Neuron (in vitro differentiated cells): ENCODE data around the gene RASSF9.

Experiments
- H2AFZ ChIP-seq: one replicate; pipeline ENCODE4 v1.6.1; 2013; ENCODE audit warnings: low read depth, mild to moderate bottlenecking, inconsistent platforms, low read length, moderate library complexity
- H3K27me3 ChIP-seq: one replicate; pipeline ENCODE4 v1.6.1; 2013; ENCODE audit warnings: low read length; ENCODE audit not compliant: insufficient read depth
- H3K36me3 ChIP-seq: one replicate; pipeline ENCODE4 v1.6.1; 2013; ENCODE audit warnings: low read length; ENCODE audit not compliant: insufficient read depth
- H3K4me1 ChIP-seq: one replicate; pipeline ENCODE4 v1.6.1; 2013; ENCODE audit warnings: low read length; ENCODE audit not compliant: insufficient read depth
- H3K4me3 ChIP-seq: 2 replicates; pipeline ENCODE4 v1.5.1; 2013; ENCODE audit warnings: mild to moderate bottlenecking, low read length, moderate library complexity
- H3K9me3 ChIP-seq: one replicate; pipeline ENCODE4 v1.6.1; 2013; ENCODE audit warnings: low read length

RASSF9 gene

GRCh38 chr12:85805654-85806053 lies 30.6 kb downstream of the RASSF9 start:
- no peak overlapping the region for H2AFZ ChIP-seq
- no peaks in the 10 kb centered on the region for H3K4me1 ChIP-seq
- H3K27me3 ChIP-seq = no peaks in the 10 kb centered on the region
- H3K4me3 ChIP-seq = no peak overlapping the region
- H3K36me3 ChIP-seq = no peaks in the 10 kb centered on the region
- no peaks in the 10 kb centered on the region for H3K9me3 ChIP-seq

DNA sequence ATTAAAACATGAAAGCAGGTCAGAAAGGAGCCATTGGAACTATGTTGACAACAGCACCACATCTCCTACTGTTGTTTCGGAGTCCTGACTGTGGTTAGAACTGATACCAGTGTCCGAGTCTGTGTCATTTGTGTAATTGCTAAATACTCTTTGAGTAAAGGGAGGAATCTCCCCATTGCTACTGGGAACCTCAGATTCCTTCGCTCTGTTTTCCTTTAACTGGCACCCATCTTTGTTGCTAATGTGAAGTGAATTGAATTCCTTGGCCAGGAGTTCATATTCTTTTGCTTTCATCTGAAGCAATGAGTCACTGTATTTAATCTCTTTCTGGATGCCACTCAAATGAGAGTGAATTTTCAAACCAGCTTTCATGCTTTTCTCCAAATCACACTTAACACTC lies 31.5 kb downstream of the RASSF9 start:
- Histone ChIP-seq H2AFZ (no peak overlapping the region), H3K4me1 (no peaks in the 10 kb centered on the region), H3K36me3 (no peaks in the 10 kb centered on the region), H3K27me3 (no peaks in the 10 kb centered on the region), H3K4me3 (no peak overlapping the region), H3K9me3 (no peaks in the 10 kb centered on the region)

DNA sequence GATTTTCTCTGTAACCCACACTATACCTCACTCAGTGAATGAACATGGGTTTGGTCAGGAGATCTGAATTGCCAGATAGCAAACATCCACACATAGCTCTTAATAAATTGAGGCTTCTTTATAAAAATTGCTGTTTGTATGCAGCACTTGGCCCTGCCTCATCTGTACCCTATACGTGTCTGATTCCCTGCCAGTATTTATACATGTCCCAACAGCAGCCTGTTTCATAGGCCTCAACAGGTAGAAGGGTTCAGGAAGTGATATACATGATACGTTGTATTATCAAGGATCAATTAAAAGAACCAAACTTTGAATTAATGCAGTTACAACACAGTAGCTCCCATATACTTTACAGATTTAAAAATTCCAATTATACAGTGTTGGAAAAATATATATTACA lies 32.3 kb downstream of the RASSF9 start:
- no peaks in the 10 kb centered on the region for H3K4me1 ChIP-seq
- H3K27me3 ChIP-seq = no peaks in the 10 kb centered on the region

GRCh38 chr12:85803231-85803630 lies 33.0 kb downstream of the RASSF9 start:
- Histone ChIP-seq H2AFZ (no peak overlapping the region), H3K4me3 (no peak overlapping the region), H3K4me1 (no peaks in the 10 kb centered on the region), H3K9me3 (no peaks in the 10 kb centered on the region), H3K27me3 (no peaks in the 10 kb centered on the region), H3K36me3 (no peaks in the 10 kb centered on the region)

More for the DNA sequence above, 32.3 kb downstream of the RASSF9 start:
- no peak overlapping the region for H2AFZ ChIP-seq
- H3K9me3 ChIP-seq = no peaks in the 10 kb centered on the region
- no peak overlapping the region for H3K4me3 ChIP-seq
- H3K36me3 ChIP-seq = no peaks in the 10 kb centered on the region

- Histone ChIP-seq H3K4me3 (no peak overlapping the region), H3K9me3 (no peaks in the 10 kb centered on the region), H3K4me1 (no peaks in the 10 kb centered on the region), H3K27me3 (no peaks in the 10 kb centered on the region), H3K36me3 (no peaks in the 10 kb centered on the region), H2AFZ (no peak overlapping the region)
These were observed 38.1 kb downstream of the RASSF9 start for GRCh38 chr12:85798122-85798521.

- Histone ChIP-seq H2AFZ (no peak overlapping the region), H3K36me3 (no peaks in the 10 kb centered on the region), H3K4me1 (no peaks in the 10 kb centered on the region)
These were observed 40.2 kb downstream of the RASSF9 start for GRCh38 chr12:85796001-85796400.

DNA sequence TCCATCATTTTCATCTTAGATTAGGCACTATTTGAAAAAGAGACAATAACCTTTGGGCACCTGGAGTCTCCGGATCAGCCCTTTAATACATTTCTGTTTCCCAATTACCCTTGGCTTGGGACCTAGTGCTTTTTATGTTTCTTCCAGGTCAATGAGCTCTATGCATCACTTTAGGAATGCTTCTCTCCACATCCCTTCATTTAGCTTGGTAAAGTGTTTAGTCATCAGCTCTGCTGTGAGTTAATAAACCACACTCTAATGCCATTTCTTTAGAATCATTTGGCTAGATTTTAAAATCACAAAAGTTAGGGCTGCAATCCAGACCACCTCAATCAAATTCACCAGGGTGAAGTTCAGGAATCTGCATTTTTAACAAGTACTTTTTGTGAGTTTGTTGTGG lies 41.7 kb downstream of the RASSF9 start:
- no peak overlapping the region for H3K4me3 ChIP-seq
- no peaks in the 10 kb centered on the region for H3K9me3 ChIP-seq
- H3K4me1 ChIP-seq = no peaks in the 10 kb centered on the region
- H2AFZ ChIP-seq = no peak overlapping the region
- no peaks in the 10 kb centered on the region for H3K36me3 ChIP-seq
- H3K27me3 ChIP-seq = no peaks in the 10 kb centered on the region

More at GRCh38 chr12:85796001-85796400, 40.2 kb downstream of the RASSF9 start:
- Histone ChIP-seq H3K27me3 (no peaks in the 10 kb centered on the region), H3K4me3 (no peak overlapping the region), H3K9me3 (no peaks in the 10 kb centered on the region)

GRCh38 chr12:85784096-85784720 lies 52.0 kb downstream of the RASSF9 start:
- Histone ChIP-seq H3K27me3 (no peaks in the 10 kb centered on the region), H3K36me3 (no peaks in the 10 kb centered on the region), H3K4me1 (no peaks in the 10 kb centered on the region), H3K9me3 (no peaks in the 10 kb centered on the region), H3K4me3 (no peak overlapping the region), H2AFZ (no peak overlapping the region)

- Histone ChIP-seq H3K36me3 (no peaks in the 10 kb centered on the region), H3K4me1 (no peaks in the 10 kb centered on the region), H3K27me3 (no peaks in the 10 kb centered on the region), H3K9me3 (no peaks in the 10 kb centered on the region), H2AFZ (no peak overlapping the region), H3K4me3 (no peak overlapping the region)
These were observed 53.5 kb downstream of the RASSF9 start for GRCh38 chr12:85782711-85783110.

DNA sequence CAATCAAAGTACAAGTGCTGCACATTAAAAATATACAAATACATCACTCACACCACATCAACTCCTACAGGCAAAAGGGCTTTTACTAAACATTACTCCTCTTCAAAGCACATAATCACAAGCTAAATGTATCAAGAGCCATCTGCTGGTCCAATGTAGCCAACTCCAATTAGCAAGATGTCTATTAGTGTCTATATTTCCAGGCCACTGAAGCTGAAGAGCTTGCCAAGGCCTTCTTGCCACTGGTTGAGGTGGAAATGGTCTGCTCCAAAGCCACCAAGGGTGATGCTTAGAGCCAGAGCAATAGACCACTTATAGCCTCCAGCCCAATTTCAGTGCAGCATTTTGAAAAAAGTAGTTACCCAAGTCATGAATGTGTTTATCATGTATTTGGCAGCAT lies 54.4 kb downstream of the RASSF9 start:
- no peaks in the 10 kb centered on the region for H3K9me3 ChIP-seq
- no peaks in the 10 kb centered on the region for H3K36me3 ChIP-seq
- H3K4me1 ChIP-seq = no peaks in the 10 kb centered on the region
- no peaks in the 10 kb centered on the region for H3K27me3 ChIP-seq
- H2AFZ ChIP-seq = no peak overlapping the region
- no peak overlapping the region for H3K4me3 ChIP-seq

GRCh38 chr12:85779768-85780167 lies 56.4 kb downstream of the RASSF9 start:
- H3K4me3 ChIP-seq = no peak overlapping the region
- no peaks in the 10 kb centered on the region for H3K36me3 ChIP-seq
- H3K27me3 ChIP-seq = no peaks in the 10 kb centered on the region
- no peaks in the 10 kb centered on the region for H3K9me3 ChIP-seq
- no peaks in the 10 kb centered on the region for H3K4me1 ChIP-seq
- no peak overlapping the region for H2AFZ ChIP-seq

- H2AFZ ChIP-seq = no peak overlapping the region
- H3K4me3 ChIP-seq = no peak overlapping the region
- H3K36me3 ChIP-seq = no peaks in the 10 kb centered on the region
- H3K4me1 ChIP-seq = no peaks in the 10 kb centered on the region
- no peaks in the 10 kb centered on the region for H3K9me3 ChIP-seq
- no peaks in the 10 kb centered on the region for H3K27me3 ChIP-seq
These were observed 61.1 kb downstream of the RASSF9 start for GRCh38 chr12:85775091-85775490.

DNA sequence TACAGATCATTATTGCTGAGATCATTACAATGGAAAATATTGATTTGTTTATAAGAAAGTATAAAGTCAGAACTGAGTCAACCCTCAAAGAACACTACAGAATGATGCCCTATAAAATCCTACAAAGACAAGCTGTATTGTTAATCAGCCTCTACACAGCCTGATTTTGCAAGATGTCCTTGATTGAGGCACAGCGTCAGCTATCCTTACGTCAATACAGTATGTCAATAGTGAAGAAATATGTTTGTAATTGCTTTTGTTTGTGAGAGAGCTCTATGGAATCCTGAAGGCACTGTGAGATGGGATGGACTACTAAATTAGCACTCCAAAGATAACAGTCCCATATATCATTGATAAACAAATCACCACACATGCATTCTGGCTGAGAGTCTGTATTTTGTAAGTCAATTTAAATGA lies 70.7 kb downstream of the RASSF9 start:
- no peaks in the 10 kb centered on the region for H3K27me3 ChIP-seq
- no peaks in the 10 kb centered on the region for H3K36me3 ChIP-seq
- no peaks in the 10 kb centered on the region for H3K9me3 ChIP-seq
- H3K4me1 ChIP-seq = no peaks in the 10 kb centered on the region
- H3K4me3 ChIP-seq = no peak overlapping the region
- H2AFZ ChIP-seq = no peak overlapping the region

DNA sequence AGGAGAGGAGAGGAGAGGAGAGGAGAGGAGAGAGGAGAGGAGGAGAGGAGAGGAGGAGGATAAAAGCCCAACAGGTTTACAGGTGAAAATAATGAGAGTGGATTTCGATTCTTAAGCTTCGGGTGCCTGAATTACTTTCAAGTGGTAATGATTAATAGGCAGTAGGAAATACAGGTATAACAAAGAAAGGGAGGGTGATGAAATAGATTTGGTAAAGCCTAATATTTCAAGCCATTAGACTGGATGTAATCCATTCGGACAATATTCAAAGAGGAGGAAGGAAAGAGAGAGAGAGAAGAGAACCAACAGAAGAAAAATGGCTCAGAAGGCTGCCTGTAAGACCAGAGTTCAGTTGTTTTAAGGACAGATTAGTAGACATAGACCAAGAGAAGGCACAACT lies 76.6 kb downstream of the RASSF9 start:
- no peaks in the 10 kb centered on the region for H3K4me1 ChIP-seq
- peaks cover 3% of the 10 kb centered on the region for H3K9me3 ChIP-seq
- H3K4me3 ChIP-seq = no peak overlapping the region
- H3K27me3 ChIP-seq = no peaks in the 10 kb centered on the region
- no peak overlapping the region for H2AFZ ChIP-seq
- H3K36me3 ChIP-seq = no peaks in the 10 kb centered on the region
